Tibial nerve (tissue), 4 donors: ENCODE data around the gene SNAP29.

Source experiments
- CTCF ChIP-seq, 5 experiments: fragments of 200-600 bp in 3 of 5; fragments of 450-650 bp in 2 of 5; sonication (generic) in 3 of 5; IDR thresholded peaks; one replicate each; pipeline ENCODE4 v1.5.1; 2016 to 2019; ENCODE audit warnings: antibody characterized with exemption in 5 of 5, mild to moderate bottlenecking in 3 of 5, moderate library complexity in 2 of 5
- EP300 ChIP-seq, 2 donors: sonication (generic); formaldehyde crosslinking; IDR thresholded peaks; one replicate each; pipeline ENCODE4 v1.6.1; 2017; ENCODE audit warnings: antibody characterized with exemption in 2 of 2, mild to moderate bottlenecking in 1 of 2
- POLR2A ChIP-seq, 2 donors: fragments of 450-650 bp; IDR thresholded peaks; one replicate each; pipeline ENCODE4 v1.6.1; 2017; ENCODE audit warnings: antibody characterized with exemption in 2 of 2, mild to moderate bottlenecking in 2 of 2, moderate library complexity in 2 of 2

GRCh38 chr22:20844055-20845037, 14.5 kb upstream of the SNAP29 start:
- TF ChIP-seq CTCF (IDR thresholded peaks at IDR 0.05) (no peak), POLR2A (IDR thresholded peaks at IDR 0.05) (no peak), EP300 (IDR thresholded peaks at IDR 0.05) (no peak)
